GM12892 (cell line): ENCODE results near the gene TPSD1. TPM values are rescaled to one million over a fixed set of nuclear protein-coding genes. Genes with fewer than 3 reads are reported as not detected.
"Not testable (repeated sequence)": the region's sequence is repeated elsewhere in the genome, so short reads cannot be mapped to it uniquely, and the experiment has no call there.

Experiments
- DNase-seq: peaks from one replicate; pipeline ENCODE4 v3.0.0; 2011; ENCODE audit not compliant: insufficient read length
- FAIRE-seq: peaks from 2 replicates; lab custom pipeline; 2011; peaks lifted over from hg19 to GRCh38; lab: Jason Lieb, UNC
- POLR2A ChIP-seq: IDR thresholded peaks from 2 replicates; pipeline ENCODE4 v1.6.1; 2011; ENCODE audit warnings: low read depth, low read length, control low read depth
- POLR2AphosphoS5 ChIP-seq: IDR thresholded peaks from 2 replicates; pipeline ENCODE4 v1.6.1; 2011; ENCODE audit warnings: low read depth, low read length, control low read depth
- TAF1 ChIP-seq: IDR thresholded peaks from 2 replicates; pipeline ENCODE4 v1.6.1; 2011; ENCODE audit warnings: low read depth, mild to moderate bottlenecking, control low read depth, low read length, borderline replicate concordance
- polyA plus RNA-seq: library from polyadenylated mRNA; unstranded; fragments of >200 nt; gene quantifications from one replicate; pipeline ENCODE4 v1.2.1, GENCODE V29; 2012; ENCODE audit warnings: missing spikeins, inconsistent platforms; ENCODE audit not compliant: missing spikeins

TPSD1 gene
- polyA plus RNA-seq, result not detected

DNA sequence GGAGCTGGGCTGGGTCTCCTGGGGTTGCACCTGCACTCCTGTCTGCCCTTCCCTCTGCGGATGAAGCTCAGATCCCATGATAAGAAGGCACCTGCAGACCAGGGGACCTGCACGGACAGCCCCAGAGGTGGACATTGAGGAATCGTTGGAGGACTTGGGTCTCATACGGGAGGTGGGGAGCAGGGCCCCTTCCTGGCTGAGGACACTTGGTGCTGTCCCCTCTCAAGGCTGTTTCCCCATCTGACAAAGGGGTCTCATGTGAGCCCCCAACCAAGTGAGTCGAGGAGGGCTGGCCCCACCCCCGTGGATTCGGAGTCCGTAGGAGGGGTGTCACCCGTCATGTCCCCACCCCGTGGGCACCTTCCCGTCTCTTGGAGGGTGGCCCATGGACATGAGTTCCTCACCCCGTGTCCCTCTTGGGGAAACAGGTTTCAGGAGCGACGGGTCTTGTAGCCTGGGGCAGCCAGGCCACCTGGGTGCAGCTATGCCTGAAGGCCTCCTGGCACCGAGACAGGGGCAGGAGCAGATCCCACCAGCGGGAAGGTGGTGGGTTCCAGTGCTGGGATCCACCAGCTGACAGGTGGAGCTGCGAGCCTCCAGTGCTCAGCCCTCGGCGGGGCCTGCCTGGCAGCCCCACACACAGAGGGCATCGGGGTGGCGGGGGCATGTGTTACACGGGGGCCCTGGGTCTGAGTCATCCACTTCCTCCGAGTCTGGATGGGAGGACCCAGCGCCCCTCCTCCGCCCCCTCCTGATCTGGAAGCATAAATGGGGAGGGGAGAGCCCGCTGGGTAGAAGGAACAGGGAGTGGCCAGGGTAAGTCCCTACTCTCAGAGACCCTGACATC is at the start of gene TPSD1:
Gene TPSD1 (plus strand): TSS at position 794 of the 847 bp plus-strand sequence. CDS start 212 bp downstream, outside the sequence.
- not testable (repeated sequence) for DNase-seq, FAIRE-seq

DNA sequence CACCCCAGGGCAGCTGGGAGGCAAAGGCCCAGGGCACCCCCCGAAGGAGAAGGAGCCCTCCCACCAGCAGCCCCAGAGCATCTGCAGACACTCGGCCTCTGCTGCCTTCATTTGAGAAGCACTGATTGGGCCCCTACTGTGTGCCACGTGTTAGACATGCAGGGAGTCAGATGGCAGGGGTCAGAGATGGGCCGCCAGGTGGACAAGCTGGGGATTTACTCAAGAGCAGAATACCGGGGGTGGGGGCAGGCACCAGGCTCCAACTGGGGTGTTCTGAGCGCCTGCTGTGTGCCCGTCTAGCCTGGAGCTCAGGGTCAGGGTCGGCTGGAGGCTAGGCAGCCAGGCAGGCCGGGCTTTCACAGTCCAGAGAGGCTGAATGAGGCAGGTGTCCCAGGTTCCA is 49.5 kb upstream of the TPSD1 start:
- FAIRE-seq (no peak), DNase-seq (no peak)
- TF ChIP-seq TAF1 (no peak), POLR2A (no peak), POLR2AphosphoS5 (no peak)

DNA sequence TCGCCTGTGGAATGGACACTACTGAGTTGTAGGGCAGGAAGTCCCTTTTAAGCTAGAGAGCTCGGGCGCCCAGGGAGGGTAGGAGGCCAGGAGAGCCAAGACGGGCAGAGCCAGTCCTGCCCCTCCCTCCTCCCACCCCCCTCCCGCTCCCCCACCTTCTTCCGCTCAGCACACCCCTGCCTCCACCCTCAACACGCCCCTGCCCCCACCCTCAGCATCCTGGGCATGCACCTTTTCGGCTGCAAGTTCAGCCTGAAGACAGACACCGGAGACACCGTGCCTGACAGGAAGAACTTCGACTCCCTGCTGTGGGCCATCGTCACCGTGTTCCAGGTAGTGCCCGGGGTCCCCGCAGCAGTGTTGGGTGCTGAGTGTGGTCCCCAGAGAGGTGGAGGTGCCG is 49.1 kb upstream of the TPSD1 start:
- no peak for TF ChIP-seq POLR2A
- TF ChIP-seq POLR2AphosphoS5, result no peak
- no peak for TF ChIP-seq TAF1

GRCh38 chr16:1208239-1208830 is 47.5 kb upstream of the TPSD1 start:
- TF ChIP-seq POLR2AphosphoS5 (no peak), POLR2A (no peak), TAF1 (no peak)
- no peak for FAIRE-seq
- no peak for DNase-seq

More for the DNA sequence above, 49.1 kb upstream of the TPSD1 start:
- DNase-seq (no peak), FAIRE-seq (no peak)

DNA sequence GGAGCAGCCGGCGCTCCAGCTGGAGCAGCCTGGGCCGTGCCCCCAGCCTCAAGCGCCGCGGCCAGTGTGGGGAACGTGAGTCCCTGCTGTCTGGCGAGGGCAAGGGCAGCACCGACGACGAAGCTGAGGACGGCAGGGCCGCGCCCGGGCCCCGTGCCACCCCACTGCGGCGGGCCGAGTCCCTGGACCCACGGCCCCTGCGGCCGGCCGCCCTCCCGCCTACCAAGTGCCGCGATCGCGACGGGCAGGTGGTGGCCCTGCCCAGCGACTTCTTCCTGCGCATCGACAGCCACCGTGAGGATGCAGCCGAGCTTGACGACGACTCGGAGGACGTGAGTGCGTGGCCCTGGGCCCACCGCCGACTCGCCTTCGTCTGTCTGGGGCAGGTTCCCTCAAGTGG is 46.8 kb upstream of the TPSD1 start:
- FAIRE-seq, result no peak
- TF ChIP-seq TAF1 (no peak), POLR2A (no peak), POLR2AphosphoS5 (no peak)

GRCh38 chr16:1210461-1210860 is 45.4 kb upstream of the TPSD1 start:
- TF ChIP-seq POLR2A (no peak), TAF1 (no peak), POLR2AphosphoS5 (no peak)
- no peak for FAIRE-seq
- no peak for DNase-seq

More for the DNA sequence above, 46.8 kb upstream of the TPSD1 start:
- DNase-seq, result no peak

DNA sequence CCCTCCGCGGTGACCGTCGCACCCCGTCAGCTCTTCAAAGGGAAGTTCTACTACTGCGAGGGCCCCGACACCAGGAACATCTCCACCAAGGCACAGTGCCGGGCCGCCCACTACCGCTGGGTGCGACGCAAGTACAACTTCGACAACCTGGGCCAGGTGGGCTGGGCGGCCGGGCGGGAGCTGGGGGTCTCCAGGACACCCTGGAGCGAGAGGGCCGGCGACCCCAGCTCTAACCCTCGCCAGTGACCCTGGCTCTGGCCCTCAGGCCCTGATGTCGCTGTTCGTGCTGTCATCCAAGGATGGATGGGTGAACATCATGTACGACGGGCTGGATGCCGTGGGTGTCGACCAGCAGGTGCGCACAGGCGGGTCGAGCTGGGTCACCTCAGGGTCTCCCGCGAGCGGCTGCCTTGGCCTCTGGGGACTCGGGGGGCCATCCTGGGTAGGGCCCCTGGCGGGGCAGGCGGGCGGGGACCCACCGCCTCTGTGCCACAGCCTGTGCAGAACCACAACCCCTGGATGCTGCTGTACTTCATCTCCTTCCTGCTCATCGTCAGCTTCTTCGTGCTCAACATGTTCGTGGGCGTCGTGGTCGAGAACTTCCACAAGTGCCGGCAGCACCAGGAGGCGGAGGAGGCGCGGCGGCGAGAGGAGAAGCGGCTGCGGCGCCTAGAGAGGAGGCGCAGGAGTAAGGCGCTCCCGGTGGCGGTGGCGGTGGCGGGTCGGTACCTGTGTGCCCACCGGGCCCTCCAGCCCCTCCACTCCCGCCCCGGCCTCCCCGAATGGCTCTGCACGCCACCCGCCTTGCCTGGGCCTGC is 44.2 kb upstream of the TPSD1 start:
- no peak for DNase-seq
- FAIRE-seq, result no peak
- no peak for TF ChIP-seq POLR2A
- TF ChIP-seq TAF1, result no peak

DNA sequence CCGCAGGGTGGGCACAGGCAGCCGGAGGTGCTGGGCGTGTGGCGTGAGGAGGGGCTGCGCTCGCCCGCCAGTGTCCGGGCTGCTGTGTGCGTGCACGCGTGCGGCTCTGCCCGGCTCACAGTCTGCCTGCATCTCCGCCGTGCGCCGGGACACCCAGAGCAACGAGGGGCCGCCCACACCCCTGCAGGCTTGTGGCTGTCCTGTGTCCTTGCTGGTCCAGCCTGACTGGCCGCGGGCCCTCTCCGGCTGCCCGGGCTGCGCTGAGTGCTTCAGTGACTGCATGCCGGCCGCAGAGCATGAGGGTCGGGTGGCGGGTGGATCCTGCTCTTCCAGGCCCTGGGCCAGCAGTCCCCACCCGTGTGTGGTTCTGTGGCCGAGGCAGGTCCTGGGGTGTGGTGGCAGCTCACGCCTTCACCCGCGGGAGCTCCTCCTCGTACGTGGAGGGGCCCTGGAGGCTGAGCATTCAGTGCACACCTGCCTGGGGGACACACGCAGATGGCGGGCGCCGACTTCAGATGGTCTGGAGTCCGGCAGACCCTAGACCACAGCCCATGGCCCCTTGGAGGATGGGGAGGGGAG is 43.2 kb upstream of the TPSD1 start:
- FAIRE-seq (no peak), DNase-seq (no peak)
- TF ChIP-seq TAF1 (no peak), POLR2A (no peak), POLR2AphosphoS5 (no peak)

- no peak for FAIRE-seq
- TF ChIP-seq POLR2AphosphoS5 (no peak), POLR2A (no peak), TAF1 (no peak)
Observed at GRCh38 chr16:1213231-1213630, 42.6 kb upstream of the TPSD1 start.

DNA sequence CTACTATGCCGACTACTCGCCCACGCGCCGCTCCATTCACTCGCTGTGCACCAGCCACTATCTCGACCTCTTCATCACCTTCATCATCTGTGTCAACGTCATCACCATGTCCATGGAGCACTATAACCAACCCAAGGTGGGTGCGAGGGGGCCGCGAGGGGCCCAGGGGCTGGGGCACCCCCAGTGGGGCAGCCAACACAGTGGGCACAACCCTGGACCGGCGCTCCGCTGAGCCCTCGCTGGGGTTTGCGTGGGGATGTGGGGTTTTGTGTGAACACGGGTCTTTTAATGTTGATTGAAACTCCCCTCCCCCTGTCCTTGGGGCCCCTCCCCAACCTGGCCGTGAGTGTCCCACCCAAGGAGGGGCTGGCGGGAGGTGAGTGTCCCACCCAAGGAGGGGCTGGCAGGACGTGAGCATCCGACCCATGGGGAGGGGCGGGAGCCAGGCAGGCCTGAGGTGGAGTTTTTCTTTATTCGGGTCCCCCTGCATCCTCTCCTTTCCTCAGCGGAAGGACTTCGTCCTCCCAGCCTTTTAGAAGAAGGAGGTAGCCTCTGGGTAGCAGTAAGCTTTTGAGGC is 42.0 kb upstream of the TPSD1 start:
- DNase-seq (no peak), FAIRE-seq (no peak)
- no peak for TF ChIP-seq POLR2A

More at GRCh38 chr16:1213231-1213630, 42.6 kb upstream of the TPSD1 start:
- DNase-seq, result no peak

GRCh38 chr16:1214719-1215118 is 41.1 kb upstream of the TPSD1 start:
- DNase-seq (no peak), FAIRE-seq (no peak)
- TF ChIP-seq POLR2A (no peak), TAF1 (no peak), POLR2AphosphoS5 (no peak)
